Thoracic aorta (tissue), 2 donors: ENCODE measurements around the gene USP43. TPM values are rescaled to one million over a fixed set of nuclear protein-coding genes. Genes with fewer than 3 reads are reported as not detected.

Experiments used
- ATAC-seq: fragments of 150-250 bp; one replicate; pipeline ENCODE4 v1.8.0; 2017; ENCODE audit warnings: low read depth; ENCODE audit not compliant: insufficient number of reproducible peaks, low FRiP score
- DNase-seq: peaks from one replicate; pipeline ENCODE4 v3.0.0-alpha.2; 2020; ENCODE audit warnings: low spot score
- H3K27ac ChIP-seq, 2 donors: fragments of 200-600 bp; sonication (generic); 1 replicate in 1 of 2; 2 replicates in 1 of 2; pipeline ENCODE4 v1.5.1; 2016; ENCODE audit warnings: mild to moderate bottlenecking in 2 of 2, moderate library complexity in 2 of 2
- H3K27me3 ChIP-seq: fragments of 200-600 bp; sonication (generic); replicated peaks from 2 replicates; pipeline ENCODE4 v1.6.0; 2016; ENCODE audit warnings: mild to moderate bottlenecking; ENCODE audit not compliant: insufficient read depth
- H3K36me3 ChIP-seq: fragments of 200-600 bp; sonication (generic); one replicate; pipeline ENCODE4 v1.5.1; 2016
- H3K4me1 ChIP-seq, 2 donors: fragments of 200-600 bp; sonication (generic); 1 replicate in 1 of 2; 2 replicates in 1 of 2; pipeline versions ENCODE4 v1.5.1 to v1.6.0; 2016; ENCODE audit warnings: low read depth in 2 of 2, mild to moderate bottlenecking in 1 of 2; ENCODE audit not compliant: control insufficient read depth in 1 of 2
- H3K4me3 ChIP-seq: fragments of 200-600 bp; sonication (generic); 2 replicates; pipeline ENCODE4 v1.5.1; 2016; ENCODE audit warnings: mild to moderate bottlenecking
- H3K9me3 ChIP-seq: fragments of 200-600 bp; sonication (generic); 2 replicates; pipeline ENCODE4 v1.5.1; 2016
- CTCF ChIP-seq: fragments of 200-600 bp; sonication (generic); IDR thresholded peaks from one replicate; pipeline ENCODE4 v1.5.1; 2019; ENCODE audit warnings: antibody characterized with exemption
- total RNA-seq, 2 donors: library from RNA; depleted of rRNA; stranded (reverse); fragments of >200 nt; gene quantifications; one replicate each; pipeline versions ENCODE4 v1.1.0 to v1.2.3, GENCODE V29; 2016

The USP43 gene
- total RNA-seq, 2 donors from 2014 or later = 0.21 TPM; not detected in 1

- Histone ChIP-seq H3K9me3 (no peaks in the 10 kb centered on the region), H3K4me3 (no peak overlapping the region), H3K36me3 (no peaks in the 10 kb centered on the region), H3K4me1 (no peaks in the 10 kb centered on the region), H3K27ac (no peak overlapping the region), H3K27me3 (no peaks in the 10 kb centered on the region)
- no peak for ATAC-seq
- DNase-seq = no peak
- no peak for TF ChIP-seq CTCF
These were observed 33.8 kb upstream of the USP43 start for GRCh38 chr17:9611557-9611956.

- DNase-seq (no peak), ATAC-seq (no peak)
- H3K9me3 ChIP-seq = no peaks in the 10 kb centered on the region
- TF ChIP-seq CTCF = no peak
- H3K36me3 ChIP-seq = no peaks in the 10 kb centered on the region
- no peak overlapping the region for H3K27ac ChIP-seq
- H3K27me3 ChIP-seq = no peaks in the 10 kb centered on the region
- H3K4me3 ChIP-seq = no peak overlapping the region
- H3K4me1 ChIP-seq = no peaks in the 10 kb centered on the region
These were observed 33.3 kb upstream of the USP43 start for GRCh38 chr17:9612006-9612405.

- no peak for TF ChIP-seq CTCF
- Histone ChIP-seq H3K9me3 (no peaks in the 10 kb centered on the region), H3K4me3 (no peak overlapping the region), H3K27me3 (no peaks in the 10 kb centered on the region), H3K4me1 (no peaks in the 10 kb centered on the region), H3K27ac (no peak overlapping the region), H3K36me3 (no peaks in the 10 kb centered on the region)
- ATAC-seq (no peak), DNase-seq (no peak)
These were observed 29.8 kb upstream of the USP43 start for GRCh38 chr17:9615486-9615885.

GRCh38 chr17:9622961-9623360 is 22.4 kb upstream of the USP43 start:
- Histone ChIP-seq H3K4me1 (no peaks in the 10 kb centered on the region), H3K27ac (no peak overlapping the region), H3K4me3 (no peak overlapping the region), H3K27me3 (no peaks in the 10 kb centered on the region), H3K9me3 (peaks cover 15% of the 10 kb centered on the region), H3K36me3 (no peaks in the 10 kb centered on the region)
- no peak for TF ChIP-seq CTCF
- DNase-seq (no peak), ATAC-seq (no peak)

GRCh38 chr17:9628509-9628908 is 16.8 kb upstream of the USP43 start:
- no peaks in the 10 kb centered on the region for H3K36me3 ChIP-seq
- no peaks in the 10 kb centered on the region for H3K27me3 ChIP-seq
- DNase-seq (no peak), ATAC-seq (no peak)
- H3K4me3 ChIP-seq = no peak overlapping the region
- H3K27ac ChIP-seq = no peak overlapping the region
- H3K9me3 ChIP-seq = peaks cover 6% of the 10 kb centered on the region
- no peaks in the 10 kb centered on the region for H3K4me1 ChIP-seq
- TF ChIP-seq CTCF = no peak
